Measurements from ENCODE around the gene CCSER1. TPM values are rescaled to one million over a fixed set of nuclear protein-coding genes. Genes with fewer than 3 reads are reported as not detected.

The CCSER1 gene
- total and polyA plus RNA-seq, 10 donors: 1.3 to 30.4 (median 20.4) TPM

GRCh38 chr4:90598741-90599140, 471.5 kb downstream of the CCSER1 start:
- no peak for DNase-seq
- intact Hi-C loops (cut with DNase I; ENCODE audit: low total_unique reads): no loop called here
- no peak overlapping the region for H3K4me3 ChIP-seq
- no peak overlapping the region for H3K27ac ChIP-seq
- peaks cover 0 to 8% (median 0%) of the 10 kb centered on the region in 8 donors for H3K9me3 ChIP-seq
- no peaks in the 10 kb centered on the region for H3K27me3 ChIP-seq (replicated peaks in 1 of 7)
- TF ChIP-seq POLR2A (IDR thresholded peaks at IDR 0.05): no peak
- peaks cover 0 to under 1% (median 0%) of the 10 kb centered on the region in 6 donors for H3K36me3 ChIP-seq
- H3K4me1 ChIP-seq: no peaks in the 10 kb centered on the region
- 60 to 79% (median 75%) methylated on average over 2 of the region's 2 CpGs for WGBS, 5 donors

- no peaks in the 10 kb centered on the region for H3K27me3 ChIP-seq (replicated peaks in 1 of 7)
- no peak overlapping the region for H3K27ac ChIP-seq
- no peak for DNase-seq
- peaks cover 0 to 10% (median 0%) of the 10 kb centered on the region in 6 donors for H3K36me3 ChIP-seq
- 91 to 96% (median 92%) methylated on average over 4 of the region's 4 CpGs for WGBS, 5 donors
- H3K9me3 ChIP-seq: peaks cover 0 to 8% (median 0%) of the 10 kb centered on the region in 8 donors
- H3K4me1 ChIP-seq: no peaks in the 10 kb centered on the region
- TF ChIP-seq POLR2A (IDR thresholded peaks at IDR 0.05) (no peak), CTCF (IDR thresholded peaks at IDR 0.05 in 8 of 11, conservative IDR thresholded peaks at IDR 0.05 in 3 of 11) (no peak), POLR2AphosphoS5 (IDR thresholded peaks at IDR 0.05) (no peak)
- no peak overlapping the region for H3K4me3 ChIP-seq
- intact Hi-C loops (cut with DNase I; ENCODE audit: low total_unique reads): no loop called here
Observed at GRCh38 chr4:90602726-90603125, 475.5 kb downstream of the CCSER1 start.

GRCh38 chr4:90603540-90603939, 476.3 kb downstream of the CCSER1 start:
- Histone ChIP-seq H3K4me1 (no peaks in the 10 kb centered on the region), H3K27me3 (replicated peaks in 1 of 7) (no peaks in the 10 kb centered on the region), H3K27ac (no peak overlapping the region), H3K4me3 (no peak overlapping the region), H3K36me3 (peaks cover 0 to 10% (median 0%) of the 10 kb centered on the region in 6 donors), H3K9me3 (peaks cover 0 to 8% (median 0%) of the 10 kb centered on the region in 8 donors)
- DNase-seq: no peak
- 49 to 83% (median 79%) methylated on average over 2 of the region's 2 CpGs for WGBS, 5 donors
- TF ChIP-seq POLR2AphosphoS5 (IDR thresholded peaks at IDR 0.05): no peak
- intact Hi-C loops (cut with DNase I; ENCODE audit: low total_unique reads): no loop called here

GRCh38 chr4:90606781-90607180, 479.6 kb downstream of the CCSER1 start:
- no peaks in the 10 kb centered on the region for H3K4me1 ChIP-seq
- WGBS, 5 donors: 86 to 98% (median 90%) methylated on average over 1 of the region's 1 CpG
- TF ChIP-seq CTCF (IDR thresholded peaks at IDR 0.05 in 8 of 11, conservative IDR thresholded peaks at IDR 0.05 in 3 of 11) (no peak), POLR2A (IDR thresholded peaks at IDR 0.05) (no peak), POLR2AphosphoS5 (IDR thresholded peaks at IDR 0.05) (no peak)
- no peak overlapping the region for H3K4me3 ChIP-seq
- intact Hi-C loops (cut with DNase I; ENCODE audit: low total_unique reads): no loop called here
- no peak for DNase-seq
- no peaks in the 10 kb centered on the region for H3K27me3 ChIP-seq (replicated peaks in 1 of 7)
- peaks cover 0 to 10% (median 0%) of the 10 kb centered on the region in 6 donors for H3K36me3 ChIP-seq
- H3K9me3 ChIP-seq: no peaks in the 10 kb centered on the region
- H3K27ac ChIP-seq: no peak overlapping the region

GRCh38 chr4:90614371-90614770, 487.2 kb downstream of the CCSER1 start:
- no peak overlapping the region for H3K27ac ChIP-seq
- TF ChIP-seq POLR2A (IDR thresholded peaks at IDR 0.05) (no peak), POLR2AphosphoS5 (IDR thresholded peaks at IDR 0.05) (no peak), CTCF (IDR thresholded peaks at IDR 0.05 in 8 of 11, conservative IDR thresholded peaks at IDR 0.05 in 3 of 11) (no peak)
- intact Hi-C loops (cut with DNase I; ENCODE audit: low total_unique reads): no loop called here
- no peak for DNase-seq
- no peaks in the 10 kb centered on the region for H3K4me1 ChIP-seq
- no peak overlapping the region for H3K4me3 ChIP-seq
- H3K27me3 ChIP-seq (replicated peaks in 1 of 7): no peaks in the 10 kb centered on the region
- WGBS, 5 donors: 56 to 79% (median 71%) methylated on average over 2 of the region's 2 CpGs
- H3K9me3 ChIP-seq: no peaks in the 10 kb centered on the region
- H3K36me3 ChIP-seq: no peaks in the 10 kb centered on the region
